ENCODE results near the gene VEPH1. TPM values are rescaled to one million over a fixed set of nuclear protein-coding genes. Genes with fewer than 3 reads are reported as not detected.
A peak's percentile ranks its signal among the peaks of the same experiment; 100 is the strongest.

Gene VEPH1
- total and polyA plus RNA-seq, 7 experiments from 2014 or later: 0.22 to 0.48 TPM; not detected in 5

GRCh38 chr3:157362348-157362747 lies 140.9 kb downstream of the VEPH1 start:
- Histone ChIP-seq H3K36me3 (ENCODE audit: control insufficient read depth in 2 of 3, insufficient read depth in 3 of 3, low read length in 3 of 3) (no peaks in the 10 kb centered on the region), H3K4me1 (ENCODE audit: control insufficient read depth in 2 of 2, insufficient read depth in 2 of 2, low read length in 2 of 2) (no peaks in the 10 kb centered on the region), H3K9me3 (ENCODE audit: control insufficient read depth in 2 of 3, low read length in 3 of 3) (no peaks in the 10 kb centered on the region), H3K4me3 (ENCODE audit: low read length) (no peak overlapping the region), H3K27me3 (ENCODE audit: control insufficient read depth in 2 of 2, insufficient read depth in 2 of 2, low read length in 2 of 2) (no peaks in the 10 kb centered on the region), H3K27ac (ENCODE audit: low read depth, low read length) (no peak overlapping the region)
- Mint-ChIP-seq H3K27me3 (peaks cover 0 to 4% (median 0%) of the 10 kb centered on the region in 5 donors), H3K4me3 (no peak overlapping the region), H3K9me3 (peaks cover 0 to 2% (median 0%) of the 10 kb centered on the region in 11 donors), H3K36me3 (no peaks in the 10 kb centered on the region), H3K27ac (no peak overlapping the region), H3K4me1 (no peaks in the 10 kb centered on the region)
- ChIA-PET POLR2A (no interaction called here), CTCF (no interaction called here)
- DNase-seq (no peak), ATAC-seq (no peak)
- intact Hi-C loops (cut with micrococcal nuclease): no loop called here

GRCh38 chr3:157360044-157360443 lies 143.2 kb downstream of the VEPH1 start:
- Histone ChIP-seq H3K4me3 (ENCODE audit: low read length) (no peak overlapping the region), H3K27me3 (ENCODE audit: control insufficient read depth in 2 of 2, insufficient read depth in 2 of 2, low read length in 2 of 2) (no peaks in the 10 kb centered on the region), H3K36me3 (ENCODE audit: control insufficient read depth in 2 of 3, insufficient read depth in 3 of 3, low read length in 3 of 3) (no peaks in the 10 kb centered on the region), H3K4me1 (ENCODE audit: control insufficient read depth in 2 of 2, insufficient read depth in 2 of 2, low read length in 2 of 2) (no peaks in the 10 kb centered on the region), H3K9me3 (ENCODE audit: control insufficient read depth in 2 of 3, low read length in 3 of 3) (no peaks in the 10 kb centered on the region), H3K27ac (ENCODE audit: low read depth, low read length) (no peak overlapping the region)
- ChIA-PET CTCF (no interaction called here), POLR2A (no interaction called here)
- Mint-ChIP-seq H3K27me3 (peaks cover 0 to 5% (median 3%) of the 10 kb centered on the region in 5 donors), H3K4me1 (no peaks in the 10 kb centered on the region), H3K36me3 (no peaks in the 10 kb centered on the region), H3K9me3 (no peaks in the 10 kb centered on the region), H3K4me3 (no peak overlapping the region), H3K27ac (no peak overlapping the region)
- ATAC-seq (no peak), DNase-seq (no peak)
- intact Hi-C loops (cut with micrococcal nuclease): no loop called here

- H3K9me3 Mint-ChIP-seq: peaks cover 0 to 7% (median 1%) of the 10 kb centered on the region in 11 donors
- no peaks in the 10 kb centered on the region for H3K4me1 ChIP-seq (ENCODE audit: control insufficient read depth in 2 of 2, insufficient read depth in 2 of 2, low read length in 2 of 2)
- ATAC-seq (no peak), DNase-seq (no peak)
- no peaks in the 10 kb centered on the region for H3K36me3 ChIP-seq (ENCODE audit: control insufficient read depth in 2 of 3, insufficient read depth in 3 of 3, low read length in 3 of 3)
- no peak overlapping the region for H3K4me3 ChIP-seq (ENCODE audit: low read length)
- no peak overlapping the region for H3K27ac ChIP-seq (ENCODE audit: low read depth, low read length)
- H3K4me3 Mint-ChIP-seq: no peak overlapping the region
- H3K9me3 ChIP-seq (ENCODE audit: control insufficient read depth in 2 of 3, low read length in 3 of 3): no peaks in the 10 kb centered on the region
- intact Hi-C loops (cut with micrococcal nuclease): no loop called here
- POLR2A ChIA-PET: no interaction called here
- no peak overlapping the region for H3K27ac Mint-ChIP-seq
- peaks cover 0 to 5% (median 0%) of the 10 kb centered on the region in 5 donors for H3K27me3 Mint-ChIP-seq
- no peaks in the 10 kb centered on the region for H3K4me1 Mint-ChIP-seq
- CTCF ChIA-PET: no interaction called here
- no peaks in the 10 kb centered on the region for H3K36me3 Mint-ChIP-seq
- no peaks in the 10 kb centered on the region for H3K27me3 ChIP-seq (ENCODE audit: control insufficient read depth in 2 of 2, insufficient read depth in 2 of 2, low read length in 2 of 2)
Measured at GRCh38 chr3:157356541-157356940, 146.7 kb downstream of the VEPH1 start.

GRCh38 chr3:157355276-157355675 lies 147.9 kb downstream of the VEPH1 start:
- Mint-ChIP-seq H3K36me3 (no peaks in the 10 kb centered on the region), H3K4me3 (no peak overlapping the region), H3K27me3 (peaks cover 0 to 5% (median 0%) of the 10 kb centered on the region in 5 donors), H3K4me1 (no peaks in the 10 kb centered on the region), H3K9me3 (peaks cover 1 to 16% (median 4%) of the 10 kb centered on the region in 11 donors), H3K27ac (no peak overlapping the region)
- CTCF ChIA-PET: no interaction called here
- no peak for ATAC-seq
- POLR2A ChIA-PET: no interaction called here
- no peaks in the 10 kb centered on the region for H3K27me3 ChIP-seq (ENCODE audit: control insufficient read depth in 2 of 2, insufficient read depth in 2 of 2, low read length in 2 of 2)
- H3K36me3 ChIP-seq (ENCODE audit: control insufficient read depth in 2 of 3, insufficient read depth in 3 of 3, low read length in 3 of 3): no peaks in the 10 kb centered on the region
- no peaks in the 10 kb centered on the region for H3K9me3 ChIP-seq (ENCODE audit: control insufficient read depth in 2 of 3, low read length in 3 of 3)
- H3K4me1 ChIP-seq (ENCODE audit: control insufficient read depth in 2 of 2, insufficient read depth in 2 of 2, low read length in 2 of 2): no peaks in the 10 kb centered on the region
- no peak for DNase-seq
- no peak overlapping the region for H3K4me3 ChIP-seq (ENCODE audit: low read length)
- intact Hi-C loops (cut with micrococcal nuclease): no loop called here
- no peak overlapping the region for H3K27ac ChIP-seq (ENCODE audit: low read depth, low read length)

GRCh38 chr3:157354722-157355121 lies 148.5 kb downstream of the VEPH1 start:
- Histone ChIP-seq H3K9me3 (ENCODE audit: control insufficient read depth in 2 of 3, low read length in 3 of 3) (no peaks in the 10 kb centered on the region), H3K36me3 (ENCODE audit: control insufficient read depth in 2 of 3, insufficient read depth in 3 of 3, low read length in 3 of 3) (no peaks in the 10 kb centered on the region), H3K4me1 (ENCODE audit: control insufficient read depth in 2 of 2, insufficient read depth in 2 of 2, low read length in 2 of 2) (no peaks in the 10 kb centered on the region), H3K27ac (ENCODE audit: low read depth, low read length) (no peak overlapping the region), H3K27me3 (ENCODE audit: control insufficient read depth in 2 of 2, insufficient read depth in 2 of 2, low read length in 2 of 2) (no peaks in the 10 kb centered on the region), H3K4me3 (ENCODE audit: low read length) (no peak overlapping the region)
- DNase-seq: no peak
- Mint-ChIP-seq H3K36me3 (no peaks in the 10 kb centered on the region), H3K4me3 (no peak overlapping the region), H3K4me1 (no peaks in the 10 kb centered on the region), H3K27ac (no peak overlapping the region), H3K27me3 (peaks cover 0 to 5% (median 0%) of the 10 kb centered on the region in 5 donors), H3K9me3 (peaks cover 1 to 19% (median 7%) of the 10 kb centered on the region in 11 donors)
- CTCF ChIA-PET: no interaction called here
- no peak for ATAC-seq
- intact Hi-C loops (cut with micrococcal nuclease): no loop called here
- POLR2A ChIA-PET: no interaction called here

- H3K4me3 Mint-ChIP-seq: no peak overlapping the region
- Histone ChIP-seq H3K4me3 (ENCODE audit: low read length) (no peak overlapping the region), H3K27ac (ENCODE audit: low read depth, low read length) (no peak overlapping the region), H3K36me3 (ENCODE audit: control insufficient read depth in 2 of 3, insufficient read depth in 3 of 3, low read length in 3 of 3) (no peaks in the 10 kb centered on the region), H3K4me1 (ENCODE audit: control insufficient read depth in 2 of 2, insufficient read depth in 2 of 2, low read length in 2 of 2) (no peaks in the 10 kb centered on the region), H3K27me3 (ENCODE audit: control insufficient read depth in 2 of 2, insufficient read depth in 2 of 2, low read length in 2 of 2) (no peaks in the 10 kb centered on the region), H3K9me3 (ENCODE audit: control insufficient read depth in 2 of 3, low read length in 3 of 3) (peaks cover 0 to under 1% (median 0%) of the 10 kb centered on the region in 3 experiments)
- H3K9me3 Mint-ChIP-seq: peaks cover 1 to 24% (median 7%) of the 10 kb centered on the region in 11 donors
- ChIA-PET POLR2A (no interaction called here), CTCF (no interaction called here)
- no peaks in the 10 kb centered on the region for H3K36me3 Mint-ChIP-seq
- no peak for DNase-seq
- peaks cover 0 to 5% (median 0%) of the 10 kb centered on the region in 5 donors for H3K27me3 Mint-ChIP-seq
- intact Hi-C loops (cut with micrococcal nuclease): no loop called here
- H3K27ac Mint-ChIP-seq: no peak overlapping the region
- no peaks in the 10 kb centered on the region for H3K4me1 Mint-ChIP-seq
- ATAC-seq: peak; percentile 14
Measured at GRCh38 chr3:157354254-157354653, 149.0 kb downstream of the VEPH1 start.

GRCh38 chr3:157353652-157354051 lies 149.6 kb downstream of the VEPH1 start:
- H3K36me3 ChIP-seq (ENCODE audit: control insufficient read depth in 2 of 3, insufficient read depth in 3 of 3, low read length in 3 of 3): no peaks in the 10 kb centered on the region
- POLR2A ChIA-PET: no interaction called here
- no peak overlapping the region for H3K27ac ChIP-seq (ENCODE audit: low read depth, low read length)
- Mint-ChIP-seq H3K9me3 (peaks cover 2 to 29% (median 8%) of the 10 kb centered on the region in 11 donors), H3K27ac (no peak overlapping the region), H3K4me1 (no peaks in the 10 kb centered on the region), H3K4me3 (no peak overlapping the region), H3K36me3 (no peaks in the 10 kb centered on the region), H3K27me3 (peaks cover 0 to 5% (median 0%) of the 10 kb centered on the region in 5 donors)
- intact Hi-C loops (cut with micrococcal nuclease): no loop called here
- ATAC-seq: no peak
- no peaks in the 10 kb centered on the region for H3K4me1 ChIP-seq (ENCODE audit: control insufficient read depth in 2 of 2, insufficient read depth in 2 of 2, low read length in 2 of 2)
- peaks cover 0 to 6% (median 0%) of the 10 kb centered on the region in 3 experiments for H3K9me3 ChIP-seq (ENCODE audit: control insufficient read depth in 2 of 3, low read length in 3 of 3)
- no peaks in the 10 kb centered on the region for H3K27me3 ChIP-seq (ENCODE audit: control insufficient read depth in 2 of 2, insufficient read depth in 2 of 2, low read length in 2 of 2)
- CTCF ChIA-PET: no interaction called here
- no peak for DNase-seq
- no peak overlapping the region for H3K4me3 ChIP-seq (ENCODE audit: low read length)
